ENCODE results near the gene TRAF3IP1. TPM values are rescaled to one million over a fixed set of nuclear protein-coding genes. Genes with fewer than 3 reads are reported as not detected.
"Not testable (repeated sequence)": the region's sequence is repeated elsewhere in the genome, so short reads cannot be mapped to it uniquely, and the experiment has no call there.

Gene TRAF3IP1
- total RNA-seq, 1 donor from 2014 or later, result 21.7 TPM

DNA sequence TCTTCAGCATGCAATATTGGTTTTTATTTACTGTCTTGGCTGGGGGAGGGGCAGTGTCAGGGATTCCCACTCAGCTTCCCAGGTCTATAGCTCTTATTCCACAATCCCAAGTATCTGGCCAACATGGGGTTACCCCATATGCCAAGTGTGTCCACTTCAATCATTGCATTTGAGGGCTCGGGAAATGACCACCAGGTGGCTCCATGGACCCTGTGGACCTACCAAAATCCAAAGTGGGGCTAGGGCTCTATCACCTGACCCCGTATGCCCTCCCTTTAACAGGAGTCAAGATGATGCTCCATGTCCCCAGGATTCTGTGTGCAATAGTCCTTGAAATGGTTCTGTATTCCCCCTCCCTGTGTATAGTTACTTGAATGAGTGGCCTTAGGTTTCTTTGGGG, 12.1 kb upstream of the TRAF3IP1 start:
- H3K4me1 ChIP-seq, result no peaks in the 10 kb centered on the region
- no peaks in the 10 kb centered on the region for H3K36me3 ChIP-seq
- ATAC-seq (no peak), DNase-seq (no peak)
- H3K4me3 ChIP-seq, result no peak overlapping the region
- no peak overlapping the region for H3K27ac ChIP-seq
- no peaks in the 10 kb centered on the region for H3K27me3 ChIP-seq (ENCODE audit: low read depth)
- TF ChIP-seq, protein P1, sequence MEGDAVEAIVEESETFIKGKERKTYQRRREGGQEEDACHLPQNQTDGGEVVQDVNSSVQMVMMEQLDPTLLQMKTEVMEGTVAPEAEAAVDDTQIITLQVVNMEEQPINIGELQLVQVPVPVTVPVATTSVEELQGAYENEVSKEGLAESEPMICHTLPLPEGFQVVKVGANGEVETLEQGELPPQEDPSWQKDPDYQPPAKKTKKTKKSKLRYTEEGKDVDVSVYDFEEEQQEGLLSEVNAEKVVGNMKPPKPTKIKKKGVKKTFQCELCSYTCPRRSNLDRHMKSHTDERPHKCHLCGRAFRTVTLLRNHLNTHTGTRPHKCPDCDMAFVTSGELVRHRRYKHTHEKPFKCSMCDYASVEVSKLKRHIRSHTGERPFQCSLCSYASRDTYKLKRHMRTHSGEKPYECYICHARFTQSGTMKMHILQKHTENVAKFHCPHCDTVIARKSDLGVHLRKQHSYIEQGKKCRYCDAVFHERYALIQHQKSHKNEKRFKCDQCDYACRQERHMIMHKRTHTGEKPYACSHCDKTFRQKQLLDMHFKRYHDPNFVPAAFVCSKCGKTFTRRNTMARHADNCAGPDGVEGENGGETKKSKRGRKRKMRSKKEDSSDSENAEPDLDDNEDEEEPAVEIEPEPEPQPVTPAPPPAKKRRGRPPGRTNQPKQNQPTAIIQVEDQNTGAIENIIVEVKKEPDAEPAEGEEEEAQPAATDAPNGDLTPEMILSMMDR (IDR thresholded peaks at IDR 0.05), result no peak
- intact Hi-C loops (cut with DNase I), result no loop called here
- H3K9me3 ChIP-seq, result no peaks in the 10 kb centered on the region

DNA sequence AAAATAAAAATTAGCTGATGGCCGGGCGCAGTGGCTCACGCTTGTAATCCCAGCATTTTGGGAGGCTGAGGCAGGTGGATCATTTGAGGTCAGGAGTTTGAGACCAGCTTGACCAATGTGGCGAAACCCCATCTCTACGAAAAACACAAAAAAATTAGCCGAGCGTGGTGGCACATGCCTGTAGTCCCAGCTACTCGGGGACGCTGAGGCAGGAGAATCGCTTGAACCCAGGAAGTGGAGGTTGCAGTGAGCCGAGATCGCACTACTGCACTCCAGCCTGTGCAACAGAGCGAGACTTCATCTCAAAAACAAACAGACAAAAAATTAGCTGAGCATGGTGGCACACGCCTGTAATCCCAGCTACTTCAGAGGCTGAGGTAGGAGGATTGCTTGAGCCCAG, 9.6 kb upstream of the TRAF3IP1 start:
- H3K4me3 ChIP-seq; H3K36me3 ChIP-seq; H3K9me3 ChIP-seq; H3K4me1 ChIP-seq; intact Hi-C loops (cut with DNase I); H3K27me3 ChIP-seq (ENCODE audit: low read depth); ATAC-seq; H3K27ac ChIP-seq; DNase-seq: not testable (repeated sequence)

DNA sequence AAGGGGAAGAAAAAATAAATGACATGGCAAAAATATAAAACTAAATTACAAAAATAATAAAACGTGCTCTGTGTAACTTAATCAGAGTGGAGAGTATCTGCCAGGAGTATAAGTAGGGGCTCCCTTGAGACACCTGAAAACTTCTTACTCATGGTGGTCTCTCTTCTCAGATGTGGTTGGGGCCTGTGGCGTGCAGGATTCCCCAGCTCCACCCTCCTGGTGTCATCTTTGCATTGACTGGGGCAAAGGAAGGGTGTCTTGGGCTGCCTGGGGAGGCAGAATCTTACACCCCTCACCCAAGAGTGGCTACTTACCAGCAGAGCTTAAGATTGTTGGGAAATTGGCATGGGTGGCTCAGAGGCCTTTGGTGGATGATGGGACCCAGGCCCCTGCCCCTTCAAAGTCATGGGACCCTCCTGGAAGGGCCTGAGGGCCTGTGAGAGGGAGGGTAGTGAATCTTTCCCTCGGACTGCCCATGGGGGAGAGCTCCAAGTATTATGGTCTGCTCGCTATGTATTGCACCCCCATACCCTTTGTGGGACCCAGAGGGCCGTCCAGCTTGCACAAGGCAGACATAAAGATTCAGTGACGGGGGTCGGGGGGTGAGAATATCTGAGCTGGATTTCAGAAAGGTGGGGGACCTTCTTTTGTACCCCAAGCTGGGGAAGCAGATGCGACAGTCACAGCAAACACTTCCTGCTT, 6.9 kb upstream of the TRAF3IP1 start:
- no peak for DNase-seq
- Histone ChIP-seq H3K27ac (no peak overlapping the region), H3K4me1 (no peaks in the 10 kb centered on the region), H3K27me3 (ENCODE audit: low read depth) (no peaks in the 10 kb centered on the region), H3K36me3 (no peaks in the 10 kb centered on the region), H3K9me3 (no peaks in the 10 kb centered on the region), H3K4me3 (no peak overlapping the region)
- intact Hi-C loops (cut with DNase I), result no loop called here
- no peak for ATAC-seq
- TF ChIP-seq, protein P1 (IDR thresholded peaks at IDR 0.05), result no peak

- H3K4me1 ChIP-seq, result no peaks in the 10 kb centered on the region
- H3K27ac ChIP-seq, result no peak overlapping the region
- H3K36me3 ChIP-seq, result no peaks in the 10 kb centered on the region
- no peaks in the 10 kb centered on the region for H3K9me3 ChIP-seq
- intact Hi-C loops (cut with DNase I), result no loop called here
- ATAC-seq (no peak), DNase-seq (no peak)
- H3K27me3 ChIP-seq (ENCODE audit: low read depth), result no peaks in the 10 kb centered on the region
- no peak overlapping the region for H3K4me3 ChIP-seq
- TF ChIP-seq, protein P1 (IDR thresholded peaks at IDR 0.05), result no peak
Measured at GRCh38 chr2:238313991-238314350, 6.3 kb upstream of the TRAF3IP1 start.

- intact Hi-C loops (cut with DNase I), result no loop called here
- Histone ChIP-seq H3K36me3 (no peaks in the 10 kb centered on the region), H3K27me3 (ENCODE audit: low read depth) (no peaks in the 10 kb centered on the region), H3K9me3 (no peaks in the 10 kb centered on the region), H3K4me1 (peaks cover 4% of the 10 kb centered on the region), H3K27ac (no peak overlapping the region), H3K4me3 (no peak overlapping the region)
- no peak for ATAC-seq
- DNase-seq, result no peak
- TF ChIP-seq, protein P1 (IDR thresholded peaks at IDR 0.05), result no peak
Measured at GRCh38 chr2:238314576-238314975, 5.7 kb upstream of the TRAF3IP1 start.

- ATAC-seq, result no peak
- H3K9me3 ChIP-seq, result no peaks in the 10 kb centered on the region
- no peak overlapping the region for H3K4me3 ChIP-seq
- intact Hi-C loops (cut with DNase I), result no loop called here
- DNase-seq, result no peak
- H3K36me3 ChIP-seq, result no peaks in the 10 kb centered on the region
- H3K27ac ChIP-seq, result no peak overlapping the region
- no peaks in the 10 kb centered on the region for H3K27me3 ChIP-seq (ENCODE audit: low read depth)
- TF ChIP-seq, protein P1 (IDR thresholded peaks at IDR 0.05), result no peak
- H3K4me1 ChIP-seq, result peaks cover 8% of the 10 kb centered on the region
Measured at GRCh38 chr2:238315031-238315595, 5.2 kb upstream of the TRAF3IP1 start.
